ENCODE measurements around the gene MAGI2.

DNA sequence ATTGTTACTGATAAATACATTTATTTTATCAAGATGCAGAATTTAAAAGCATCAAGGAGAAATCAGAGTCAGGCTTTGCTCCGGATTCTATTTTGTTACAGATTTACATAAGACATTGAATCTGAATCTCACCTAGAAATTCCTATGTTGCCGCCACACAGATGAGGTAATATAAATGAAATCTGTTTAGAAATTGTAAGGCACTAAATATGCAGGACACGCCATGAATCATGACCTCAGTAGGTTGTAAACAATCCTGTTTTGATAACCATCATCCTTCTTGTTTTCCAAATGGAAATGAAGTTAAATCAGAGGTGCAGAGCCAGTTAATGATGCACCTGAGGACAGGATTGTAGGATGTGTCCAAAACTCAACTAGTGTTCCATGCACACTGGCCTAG is 778.0 kb downstream of the MAGI2 start:
- TF ChIP-seq, protein P1, sequence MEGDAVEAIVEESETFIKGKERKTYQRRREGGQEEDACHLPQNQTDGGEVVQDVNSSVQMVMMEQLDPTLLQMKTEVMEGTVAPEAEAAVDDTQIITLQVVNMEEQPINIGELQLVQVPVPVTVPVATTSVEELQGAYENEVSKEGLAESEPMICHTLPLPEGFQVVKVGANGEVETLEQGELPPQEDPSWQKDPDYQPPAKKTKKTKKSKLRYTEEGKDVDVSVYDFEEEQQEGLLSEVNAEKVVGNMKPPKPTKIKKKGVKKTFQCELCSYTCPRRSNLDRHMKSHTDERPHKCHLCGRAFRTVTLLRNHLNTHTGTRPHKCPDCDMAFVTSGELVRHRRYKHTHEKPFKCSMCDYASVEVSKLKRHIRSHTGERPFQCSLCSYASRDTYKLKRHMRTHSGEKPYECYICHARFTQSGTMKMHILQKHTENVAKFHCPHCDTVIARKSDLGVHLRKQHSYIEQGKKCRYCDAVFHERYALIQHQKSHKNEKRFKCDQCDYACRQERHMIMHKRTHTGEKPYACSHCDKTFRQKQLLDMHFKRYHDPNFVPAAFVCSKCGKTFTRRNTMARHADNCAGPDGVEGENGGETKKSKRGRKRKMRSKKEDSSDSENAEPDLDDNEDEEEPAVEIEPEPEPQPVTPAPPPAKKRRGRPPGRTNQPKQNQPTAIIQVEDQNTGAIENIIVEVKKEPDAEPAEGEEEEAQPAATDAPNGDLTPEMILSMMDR (IDR thresholded peaks at IDR 0.05), result no peak
- TF ChIP-seq POLR2A (IDR thresholded peaks at IDR 0.05) (no peak), POLR2AphosphoS5 (IDR thresholded peaks at IDR 0.05) (no peak)

Data from breast epithelium (tissue), 3 donors.